Mesangial cell (primary cell): Measurements from ENCODE around the gene GFRAL. TPM values are rescaled to one million over a fixed set of nuclear protein-coding genes. Genes with fewer than 3 reads are reported as not detected.

Experiments
- total RNA-seq: library from RNA; depleted of rRNA; stranded (reverse); fragments of >200 nt; gene quantifications from 2 replicates; pipeline ENCODE4 v1.2.3, GENCODE V29; 2015

Gene GFRAL, protein sequence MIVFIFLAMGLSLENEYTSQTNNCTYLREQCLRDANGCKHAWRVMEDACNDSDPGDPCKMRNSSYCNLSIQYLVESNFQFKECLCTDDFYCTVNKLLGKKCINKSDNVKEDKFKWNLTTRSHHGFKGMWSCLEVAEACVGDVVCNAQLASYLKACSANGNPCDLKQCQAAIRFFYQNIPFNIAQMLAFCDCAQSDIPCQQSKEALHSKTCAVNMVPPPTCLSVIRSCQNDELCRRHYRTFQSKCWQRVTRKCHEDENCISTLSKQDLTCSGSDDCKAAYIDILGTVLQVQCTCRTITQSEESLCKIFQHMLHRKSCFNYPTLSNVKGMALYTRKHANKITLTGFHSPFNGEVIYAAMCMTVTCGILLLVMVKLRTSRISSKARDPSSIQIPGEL
- total RNA-seq = not detected in 2 replicates

DNA sequence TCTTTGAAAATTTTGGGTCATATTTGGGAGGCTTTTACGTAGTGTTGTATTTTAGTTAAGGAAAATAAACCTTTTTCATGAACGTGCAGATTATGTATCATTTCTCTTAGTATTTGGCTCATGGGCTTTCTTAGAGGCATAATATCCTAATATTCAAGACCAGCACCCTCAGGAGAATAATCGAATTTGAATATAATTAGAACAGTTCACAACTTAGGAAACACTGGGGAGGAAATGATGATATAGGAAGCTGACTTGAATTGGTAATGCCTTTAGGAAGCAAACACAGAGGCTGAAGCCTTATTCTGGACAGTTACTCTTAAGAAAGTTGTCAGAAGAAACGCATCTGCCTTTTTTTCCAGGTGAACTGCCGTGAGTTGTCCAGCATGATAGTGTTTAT lies at the start of gene GFRAL:
Gene GFRAL (plus strand): TSS at position 301 of the 400 bp plus-strand sequence. CDS start 86 bp downstream, at position 387.

Other genes starting within 250 kb of the GFRAL start
- not detected in 2 replicates for gene HCRTR2, start 153.0 kb upstream of the GFRAL start, total RNA-seq